Left renal pelvis (tissue), 4 donors: ENCODE measurements around the gene RPL22L1. TPM values are rescaled to one million over a fixed set of nuclear protein-coding genes. Genes with fewer than 3 reads are reported as not detected.
"Not testable (repeated sequence)": the region's sequence is repeated elsewhere in the genome, so short reads cannot be mapped to it uniquely, and the experiment has no call there.

Experiments
- DNase-seq, 4 donors: peaks; one replicate each; pipeline ENCODE4 v3.0.0-alpha.2; 2013; ENCODE audit warnings: low read depth in 4 of 4, low spot score in 3 of 4
- polyA plus RNA-seq, 4 donors: library from polyadenylated mRNA; unstranded; fragments of 120-200 nt; gene quantifications; one replicate each; pipeline ENCODE4 v1.2.1, GENCODE V29; 2013; ENCODE audit not compliant: insufficient read length in 4 of 4

The RPL22L1 gene
- polyA plus RNA-seq, 4 donors: 55.8 to 96.2 (median 85.3) TPM

GRCh38 chr3:170836491-170836890 lies 33.5 kb downstream of the RPL22L1 start:
- DNase-seq: no peak

GRCh38 chr3:170835336-170835735 lies 34.7 kb downstream of the RPL22L1 start:
- DNase-seq: peak in 3 of 4 donors; percentile 68 to 72 (median 71)

- DNase-seq: no peak
These were observed 39.4 kb downstream of the RPL22L1 start for GRCh38 chr3:170830580-170830979.

GRCh38 chr3:170829546-170830272 lies 40.3 kb downstream of the RPL22L1 start:
- DNase-seq: no peak

GRCh38 chr3:170826047-170826446 lies 43.9 kb downstream of the RPL22L1 start:
- DNase-seq: no peak

GRCh38 chr3:170823562-170823961 lies 46.4 kb downstream of the RPL22L1 start:
- DNase-seq: not testable (repeated sequence)

GRCh38 chr3:170818325-170818724 lies 51.7 kb downstream of the RPL22L1 start:
- DNase-seq: not testable (repeated sequence)

GRCh38 chr3:170817471-170817870 lies 52.5 kb downstream of the RPL22L1 start:
- DNase-seq: not testable (repeated sequence)

GRCh38 chr3:170816841-170817240 lies 53.2 kb downstream of the RPL22L1 start:
- no peak for DNase-seq

- DNase-seq: no peak
These were observed 53.7 kb downstream of the RPL22L1 start for GRCh38 chr3:170816341-170816740.

GRCh38 chr3:170815936-170816335 lies 54.1 kb downstream of the RPL22L1 start:
- no peak for DNase-seq

- no peak for DNase-seq
These were observed 54.7 kb downstream of the RPL22L1 start for GRCh38 chr3:170815340-170815739.

Other genes starting within 250 kb of the RPL22L1 start
- 10 to 100 TPM in 1 of 4 donors, 1 to 10 TPM in 3; 5.7 to 10.6 (median 7.4) TPM for gene EIF5A2, start 38.4 kb upstream of the RPL22L1 start, polyA plus RNA-seq
- 10 to 100 TPM in 2 of 4 donors, 1 to 10 TPM in 2; 1.3 to 15.3 (median 11.8) TPM for gene SLC2A2, start 156.5 kb upstream of the RPL22L1 start, polyA plus RNA-seq